A204.1 (cell line): ENCODE data around the gene G3BP1.
"Not testable (repeated sequence)": the region's sequence is repeated elsewhere in the genome, so short reads cannot be mapped to it uniquely, and the experiment has no call there.

Experiments used
- FAIRE-seq: peaks from 2 replicates; lab custom pipeline; 2012; peaks lifted over from hg19 to GRCh38; lab: Jason Lieb, UNC

Gene G3BP1

DNA sequence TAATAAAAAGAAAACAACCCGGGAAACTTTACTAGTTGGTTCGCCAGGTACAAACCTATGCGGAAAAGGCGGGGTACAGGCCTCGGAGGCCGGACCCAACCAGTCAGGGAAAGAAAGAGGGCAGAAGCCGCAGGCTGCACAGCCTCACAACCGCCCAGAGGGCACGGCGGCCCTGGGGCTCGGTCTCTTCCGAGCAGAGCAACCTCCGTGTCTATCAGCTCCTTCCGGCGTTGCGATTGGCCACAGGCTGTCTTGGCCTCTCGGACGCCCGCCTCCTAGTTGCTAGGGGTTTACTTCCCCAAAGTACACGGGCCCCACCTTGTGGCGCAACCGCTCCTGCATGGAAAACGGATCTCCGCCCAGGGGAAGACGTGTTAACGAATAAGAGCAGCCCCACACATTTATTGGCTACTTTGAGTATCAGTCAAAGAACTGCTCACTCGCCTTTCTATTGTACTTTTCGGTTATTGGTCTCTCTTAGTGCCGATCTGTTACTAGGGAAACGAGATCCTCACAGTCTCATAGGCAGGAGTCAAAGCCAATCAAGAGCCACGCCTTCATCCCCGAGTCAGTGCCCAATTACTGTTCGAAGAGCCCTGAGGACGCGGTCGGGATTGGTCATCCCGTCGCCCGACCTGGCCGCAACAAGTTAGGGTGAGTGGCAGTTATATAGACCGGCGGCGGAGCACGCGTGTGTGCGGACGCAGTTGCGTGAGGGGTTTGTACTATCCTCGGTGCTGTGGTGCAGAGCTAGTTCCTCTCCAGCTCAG is at the start of gene G3BP1:
G3BP1 (plus strand) TSS at position 696 of the 770 bp plus-strand sequence. CDS start 14,667 bp downstream, outside the sequence.
- peak; percentile 99 for FAIRE-seq

DNA sequence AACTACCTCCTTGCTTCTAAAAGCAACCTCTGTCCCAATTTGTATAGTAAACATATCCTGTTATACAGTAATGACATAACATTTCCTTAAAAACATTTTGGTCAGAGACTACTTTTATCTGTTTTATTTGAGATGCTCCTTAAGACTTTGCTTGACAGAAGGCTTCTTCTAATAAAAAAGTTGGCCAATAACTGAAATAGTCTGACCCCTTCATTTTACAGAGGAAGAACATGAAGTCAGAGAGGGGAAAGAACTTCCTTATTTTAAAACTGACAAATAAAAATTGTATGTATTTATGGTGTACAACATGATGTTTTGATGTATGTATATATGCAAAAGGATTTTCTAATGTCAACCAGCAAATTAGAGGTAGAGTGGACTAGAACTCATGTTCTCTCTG is 49.2 kb upstream of the G3BP1 start:
- FAIRE-seq: no peak

DNA sequence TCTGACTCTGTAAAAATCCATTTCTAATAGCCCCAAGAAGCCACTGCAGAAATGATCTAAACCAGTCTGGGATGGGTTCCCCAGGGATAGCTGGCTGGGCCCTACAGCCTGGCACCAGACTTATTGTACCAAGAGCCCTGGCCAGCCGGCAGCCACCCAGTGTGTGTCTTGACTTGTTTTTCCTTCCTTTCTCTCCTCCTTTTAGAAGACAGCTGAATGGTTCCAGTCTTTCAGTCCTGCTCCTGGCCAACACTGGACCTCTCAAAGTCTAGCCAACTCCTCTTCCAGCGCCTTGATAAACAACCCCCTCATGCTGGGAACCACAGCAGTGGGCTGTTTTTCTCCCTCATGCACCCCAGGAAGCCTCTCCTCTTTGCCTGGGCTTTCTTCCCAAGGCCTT is 47.4 kb upstream of the G3BP1 start:
- FAIRE-seq: no peak

DNA sequence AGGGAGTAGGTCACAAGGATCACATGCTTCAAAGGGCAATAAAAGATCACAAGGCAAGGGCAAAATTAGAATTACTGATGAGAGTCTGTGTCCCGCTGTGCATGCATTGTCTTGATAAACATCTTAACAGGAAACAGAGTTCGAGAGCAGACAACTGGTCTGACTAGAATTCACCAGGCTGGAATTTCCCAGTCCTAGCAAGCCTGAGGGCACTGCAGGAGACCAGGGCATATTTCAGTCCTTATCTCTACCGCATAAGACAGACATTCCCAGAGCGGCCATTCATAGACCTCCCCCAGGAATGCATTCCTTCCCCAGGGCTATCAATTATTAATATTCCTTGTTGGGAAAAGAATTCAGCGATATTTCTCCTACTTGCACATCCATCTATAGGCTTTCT is 42.2 kb upstream of the G3BP1 start:
- not testable (repeated sequence) for FAIRE-seq

DNA sequence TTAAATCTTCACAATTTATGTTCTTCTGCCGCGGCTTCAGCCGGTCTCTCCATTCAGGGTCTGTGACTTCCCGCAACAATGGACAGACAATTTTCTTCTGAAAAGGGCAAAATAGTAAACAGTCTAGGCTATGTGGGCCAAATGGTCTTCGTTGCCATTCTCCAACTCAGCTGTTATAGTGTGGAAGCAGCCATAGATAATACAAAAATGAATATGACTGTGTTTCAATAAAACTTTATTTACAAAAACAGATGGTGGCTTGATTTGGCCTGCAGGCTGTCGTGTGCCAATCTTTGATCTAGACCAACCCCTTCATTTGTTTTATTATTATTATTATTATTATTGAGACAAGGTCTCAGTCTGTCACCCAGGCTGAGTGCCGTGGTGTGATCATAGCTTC is 41.4 kb upstream of the G3BP1 start:
- no peak for FAIRE-seq

DNA sequence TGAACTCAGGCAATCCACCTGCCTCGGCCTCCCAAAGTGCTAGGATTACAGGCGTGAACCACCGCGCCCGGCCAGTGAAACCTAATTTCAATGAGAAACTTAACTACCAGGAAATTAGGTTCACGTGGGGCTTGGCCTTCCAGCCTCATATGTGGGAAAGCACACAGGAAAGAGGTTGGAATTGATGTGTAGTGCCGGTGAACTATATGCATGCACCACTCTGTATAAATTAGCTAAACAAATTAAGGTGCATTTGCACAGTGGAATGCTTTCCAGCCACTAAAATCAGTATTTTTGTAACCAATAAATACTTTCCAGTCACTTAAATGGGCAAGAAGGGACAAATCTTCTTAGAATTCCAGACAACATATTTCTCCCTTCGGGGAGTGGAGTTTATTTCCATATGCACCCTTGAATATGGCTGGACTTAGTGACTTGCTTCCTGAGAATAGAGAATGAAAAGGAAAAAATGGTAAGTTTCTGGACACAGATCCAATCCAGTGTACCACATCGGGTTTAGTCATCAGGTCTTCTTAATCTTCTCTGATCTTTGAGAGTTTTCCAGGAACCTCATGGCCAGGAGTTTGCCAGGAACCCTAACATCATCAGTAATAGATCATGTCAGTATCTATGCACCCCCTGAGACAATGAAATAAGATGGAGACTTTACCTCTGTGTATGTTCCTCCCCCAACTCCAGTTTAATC is 38.2 kb upstream of the G3BP1 start:
- no peak for FAIRE-seq

DNA sequence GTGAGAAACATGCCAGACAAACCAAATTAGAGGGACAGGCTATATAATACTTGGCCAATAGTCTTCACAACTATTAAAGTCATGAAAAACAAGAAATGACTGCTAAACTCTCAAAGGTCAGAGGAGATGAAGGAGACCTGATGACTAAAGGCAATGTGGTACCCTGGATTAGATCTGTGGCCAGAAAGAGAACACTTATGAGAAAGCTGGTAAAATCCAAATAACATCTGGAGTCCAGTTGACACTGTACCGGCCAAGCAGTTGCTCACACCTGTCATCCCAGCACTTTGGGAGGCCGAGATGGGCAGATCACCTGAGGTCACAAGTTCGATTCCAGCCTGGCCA is 37.7 kb upstream of the G3BP1 start:
- no peak for FAIRE-seq

DNA sequence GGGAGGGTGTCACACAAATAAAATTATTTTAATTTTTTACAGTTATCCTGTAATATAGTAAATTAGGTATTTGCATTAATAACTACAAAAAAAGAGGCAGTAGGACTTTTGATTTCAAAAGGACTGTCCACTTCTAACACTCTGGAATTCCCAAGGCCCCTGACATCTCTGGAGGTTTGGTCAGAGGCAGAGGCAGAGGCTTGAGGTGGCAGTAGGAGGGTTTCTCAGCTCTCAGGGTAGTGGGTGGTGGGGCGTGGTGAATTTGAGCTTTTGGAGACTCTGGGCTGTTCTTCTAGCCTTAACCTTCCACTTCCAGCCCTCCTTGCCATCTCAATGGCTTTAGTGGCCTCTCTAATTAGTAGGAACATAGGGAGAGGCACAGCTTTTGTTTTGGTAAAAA is 36.1 kb upstream of the G3BP1 start:
- no peak for FAIRE-seq

DNA sequence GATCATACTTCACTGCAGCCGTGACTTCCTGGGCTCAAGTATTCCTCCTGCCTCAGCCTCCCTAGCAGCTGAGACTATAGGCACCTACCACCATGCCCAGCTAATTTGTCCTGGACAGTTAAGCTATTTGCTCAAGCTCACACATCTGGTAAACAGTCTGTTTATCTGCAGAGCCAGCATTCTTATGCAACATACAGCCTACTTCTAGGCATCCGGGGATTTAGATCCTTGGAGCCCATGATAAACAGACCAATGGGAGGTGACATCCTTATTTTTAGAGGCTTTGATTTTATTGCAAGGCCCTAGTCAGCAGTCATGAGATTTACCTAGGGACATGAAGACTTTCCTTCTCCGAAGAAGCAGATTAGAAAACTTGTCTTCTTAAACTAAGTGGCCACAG is 34.3 kb upstream of the G3BP1 start:
- no peak for FAIRE-seq

DNA sequence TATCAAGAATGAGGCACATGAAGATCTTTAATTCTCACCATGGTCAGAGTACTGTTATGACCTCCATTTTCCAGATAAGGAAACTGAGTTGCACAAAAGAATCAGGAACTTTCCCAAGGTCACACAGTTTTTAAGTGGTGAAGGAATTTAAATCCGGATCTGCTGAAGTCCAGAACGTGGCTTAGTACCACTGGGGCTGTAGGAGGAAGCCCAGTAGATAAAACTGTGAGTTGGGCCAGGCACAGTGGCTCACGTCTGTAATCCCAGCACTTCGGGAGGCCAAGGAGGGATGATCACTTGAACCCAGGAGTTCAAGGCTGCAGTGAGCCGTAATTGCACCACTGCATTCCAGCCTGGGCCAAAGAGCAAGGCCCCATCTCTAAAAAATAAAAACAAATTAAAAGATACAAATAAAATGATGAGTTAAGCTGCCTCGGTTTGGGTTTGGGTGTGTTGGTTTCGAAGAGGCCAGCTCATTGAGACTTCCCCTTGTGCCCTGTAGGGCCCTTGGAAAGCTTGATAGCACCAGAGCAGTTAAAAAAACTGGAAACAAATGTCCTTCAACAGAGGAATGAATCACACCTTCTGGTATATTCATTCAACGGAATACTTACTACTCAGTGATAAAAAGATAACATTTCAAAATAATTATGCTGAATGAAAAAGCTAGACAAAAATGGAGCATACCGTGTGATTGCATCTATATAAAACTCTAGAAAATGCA is 33.5 kb upstream of the G3BP1 start:
- no peak for FAIRE-seq

DNA sequence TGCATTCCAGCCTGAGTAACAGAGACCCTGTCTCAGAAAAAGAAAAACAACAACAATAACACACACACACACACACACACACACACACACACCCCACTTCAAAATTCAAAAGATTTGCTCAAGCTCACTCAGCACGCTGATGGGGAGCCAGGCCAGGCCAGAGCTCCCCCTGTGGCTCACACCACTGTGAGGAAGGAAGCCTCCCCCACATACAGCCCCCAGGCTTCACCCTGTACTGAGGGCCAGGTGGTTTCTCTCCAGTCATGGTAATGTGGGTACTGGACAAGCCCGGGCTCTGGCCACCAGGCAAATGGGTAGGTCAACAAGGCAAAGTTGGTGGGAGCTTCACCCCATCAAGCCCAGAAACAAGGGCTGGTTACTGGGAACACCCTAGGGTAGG is 32.4 kb upstream of the G3BP1 start:
- FAIRE-seq: no peak

DNA sequence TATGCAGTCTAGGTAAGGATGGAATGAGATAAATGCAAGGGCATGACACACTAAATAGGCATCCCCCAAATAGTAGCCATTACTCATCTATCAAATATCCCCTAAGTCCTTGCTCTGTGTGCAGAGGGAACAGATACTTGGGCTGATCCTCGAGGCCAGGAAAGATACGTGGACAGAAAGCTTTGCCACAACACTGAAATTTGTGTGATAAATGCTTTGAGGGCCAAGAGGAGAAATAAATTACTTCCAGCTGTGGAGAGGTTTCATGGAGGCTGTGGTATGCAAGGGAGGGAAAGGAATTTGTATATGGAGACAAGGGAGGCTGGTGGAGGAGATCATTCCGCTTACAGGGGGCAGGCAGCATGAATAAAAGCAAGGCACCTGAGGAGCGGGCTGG is 31.8 kb upstream of the G3BP1 start:
- no peak for FAIRE-seq

DNA sequence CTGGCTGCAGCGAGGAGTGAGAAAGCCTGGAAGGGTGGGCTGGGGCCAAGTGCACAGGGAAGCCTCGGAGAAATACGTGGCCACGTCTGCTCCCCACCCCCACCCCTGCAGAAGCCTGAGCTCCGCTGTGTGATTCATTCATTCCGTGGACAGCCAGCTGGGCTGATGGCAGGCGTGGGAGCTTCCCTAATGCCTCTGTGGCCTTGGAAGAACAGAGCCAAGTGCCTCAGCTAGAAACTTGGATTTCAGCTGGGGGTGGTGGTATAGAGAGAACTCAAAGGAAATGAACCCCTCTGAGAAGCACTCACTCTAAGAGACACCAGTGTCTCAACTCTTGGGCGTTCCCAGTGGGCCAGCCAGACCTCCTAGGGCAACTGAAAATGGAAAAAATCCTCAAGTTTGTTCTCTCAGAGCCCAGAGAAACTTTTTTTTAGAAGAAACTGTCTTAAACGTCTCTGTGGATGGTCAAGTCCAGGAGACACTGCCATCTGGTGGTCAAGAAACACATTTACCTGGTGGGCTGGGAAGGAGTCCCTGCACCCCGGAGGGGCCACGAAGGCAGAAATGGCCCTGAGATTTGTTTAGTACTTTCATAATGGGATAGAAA is 31.3 kb upstream of the G3BP1 start:
- FAIRE-seq: peak; percentile 84

DNA sequence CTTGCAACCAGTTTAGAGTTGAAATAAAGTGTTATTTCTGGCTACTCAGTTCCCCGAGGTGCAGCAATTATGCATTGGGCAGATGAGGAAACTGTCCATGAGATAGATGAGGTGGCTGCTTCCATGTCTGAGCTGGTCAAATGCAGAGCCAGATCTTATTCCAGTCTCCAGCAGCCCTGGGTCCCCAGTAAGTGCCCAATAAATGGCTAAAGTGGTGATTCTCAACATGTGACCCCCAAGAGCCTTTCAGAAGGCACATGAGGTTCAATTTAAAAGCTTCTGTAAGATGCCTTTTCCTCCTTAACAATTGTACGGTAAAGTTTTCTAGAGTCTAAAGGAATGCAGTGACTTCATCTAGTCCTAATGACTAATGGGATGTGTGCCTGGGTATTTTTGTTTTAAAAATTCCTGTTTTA is 30.8 kb upstream of the G3BP1 start:
- FAIRE-seq: no peak

DNA sequence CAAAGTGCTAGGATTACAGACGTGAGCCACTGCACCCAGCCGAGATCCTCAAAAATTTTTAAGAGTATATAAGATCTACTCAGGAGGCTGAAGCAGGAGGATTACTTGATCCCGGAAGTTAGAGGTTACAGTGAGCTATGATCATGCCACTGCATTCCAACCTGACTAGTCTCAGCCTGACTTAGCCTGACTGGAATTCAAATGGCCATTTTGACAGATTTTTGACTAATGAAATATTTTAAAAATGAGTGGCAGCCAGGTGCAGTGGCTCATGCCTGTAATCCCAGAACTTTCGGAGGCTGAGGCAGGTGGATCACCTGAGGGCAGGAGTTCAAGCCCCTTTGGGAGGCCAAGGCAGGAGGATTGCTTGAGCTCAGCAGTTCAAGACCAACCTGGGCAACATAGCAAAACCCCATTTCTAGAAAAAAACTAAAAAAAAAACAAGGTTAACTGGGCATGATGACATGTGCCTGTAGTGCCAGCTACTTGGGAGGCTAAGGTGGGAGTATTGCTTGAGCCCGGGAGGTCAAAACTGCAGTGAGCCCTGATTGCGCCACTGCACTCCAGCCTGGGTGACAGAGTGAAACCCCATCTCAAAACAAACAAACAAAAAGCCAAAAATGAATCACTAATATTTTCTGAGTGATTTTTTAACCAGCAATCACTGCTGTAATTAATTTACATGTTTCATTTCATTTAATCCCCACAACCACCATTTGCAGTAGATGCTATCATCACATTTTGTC is 29.9 kb upstream of the G3BP1 start:
- FAIRE-seq: no peak

DNA sequence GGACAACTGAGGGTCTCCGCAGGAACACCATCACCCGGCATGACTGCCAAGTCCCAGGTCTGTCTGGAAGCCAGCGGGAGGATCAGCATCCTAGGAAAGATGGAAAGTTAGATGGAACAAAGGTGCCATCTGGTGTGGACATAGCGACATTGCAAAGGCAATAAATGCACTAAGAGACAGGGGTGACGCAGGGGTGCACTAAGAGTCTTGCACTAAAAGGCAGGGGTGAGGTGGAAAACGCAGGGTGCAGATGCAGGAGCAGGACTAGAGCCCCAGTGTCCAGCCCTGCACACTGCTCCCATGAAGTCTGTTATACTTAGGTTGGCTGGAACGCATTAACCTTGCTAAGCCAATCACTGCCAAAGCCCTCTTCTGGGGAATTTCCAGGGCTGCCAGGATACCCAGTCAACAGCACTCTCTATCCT is 28.9 kb upstream of the G3BP1 start:
- no peak for FAIRE-seq

DNA sequence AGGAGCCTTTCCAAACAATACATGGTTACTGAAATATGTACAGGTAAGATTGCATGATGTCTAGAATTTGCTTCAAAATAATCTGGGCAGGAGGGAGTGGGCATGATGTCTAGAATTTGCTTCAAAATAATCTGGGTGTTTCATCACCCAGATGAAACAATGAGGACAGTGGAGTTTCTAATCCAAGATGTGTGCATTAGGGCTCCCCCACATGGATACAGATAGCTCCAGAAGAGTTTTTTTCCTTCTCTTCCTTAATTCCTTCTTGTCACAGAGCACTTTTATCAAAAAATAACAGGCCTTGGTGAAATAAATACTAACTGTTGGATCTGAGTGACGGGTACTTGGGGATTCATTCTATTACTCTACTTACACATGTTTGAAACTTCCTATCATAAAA is 28.2 kb upstream of the G3BP1 start:
- FAIRE-seq: no peak

DNA sequence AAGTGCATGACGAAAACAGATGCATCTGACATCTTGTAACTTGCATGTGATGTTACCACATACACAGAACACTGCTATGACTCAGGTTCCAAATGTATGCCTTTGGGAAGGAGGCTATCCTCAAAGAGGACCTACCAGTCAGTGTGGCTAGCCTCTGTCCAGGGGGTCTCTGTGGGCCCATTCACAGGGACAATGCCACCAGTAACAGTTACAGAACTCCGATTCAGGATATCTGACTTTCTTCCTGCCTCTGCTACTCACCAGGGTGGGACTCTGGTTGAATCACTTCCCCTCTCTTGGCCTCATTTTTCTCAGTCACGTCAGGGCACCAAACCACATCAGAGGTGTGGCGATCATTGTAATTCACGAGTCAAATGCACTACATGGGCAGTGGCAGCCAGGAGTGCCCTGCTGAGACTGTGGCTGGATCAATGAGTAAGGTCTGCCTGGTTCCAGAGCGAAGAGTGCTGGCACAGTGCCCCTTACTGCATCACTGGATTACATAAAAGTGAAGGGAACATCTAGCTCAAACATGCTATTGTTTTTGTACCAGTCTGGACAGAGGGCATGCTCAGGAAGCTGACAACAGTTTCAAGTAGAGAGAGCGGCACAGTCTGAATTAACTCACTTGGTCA is 26.6 kb upstream of the G3BP1 start:
- FAIRE-seq: no peak

DNA sequence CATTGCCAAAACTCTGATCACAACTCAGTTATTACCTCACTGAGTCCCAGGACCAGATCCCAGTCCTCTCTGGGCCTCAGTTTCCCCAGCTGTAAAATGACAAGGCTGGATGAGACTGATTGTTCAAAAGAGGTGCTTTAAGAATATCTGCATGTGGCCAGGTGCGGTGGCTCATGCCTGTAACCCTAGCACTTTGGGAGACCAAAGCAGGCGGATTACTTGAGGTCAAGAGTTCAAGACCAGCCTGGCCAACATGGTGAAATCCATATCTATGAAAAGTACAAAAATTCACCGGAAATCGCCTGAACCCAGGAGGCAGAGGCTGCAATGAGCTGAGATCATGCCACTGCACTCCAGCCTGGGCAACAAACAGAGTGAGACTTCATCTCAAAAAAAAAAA is 21.6 kb upstream of the G3BP1 start:
- FAIRE-seq: no peak

DNA sequence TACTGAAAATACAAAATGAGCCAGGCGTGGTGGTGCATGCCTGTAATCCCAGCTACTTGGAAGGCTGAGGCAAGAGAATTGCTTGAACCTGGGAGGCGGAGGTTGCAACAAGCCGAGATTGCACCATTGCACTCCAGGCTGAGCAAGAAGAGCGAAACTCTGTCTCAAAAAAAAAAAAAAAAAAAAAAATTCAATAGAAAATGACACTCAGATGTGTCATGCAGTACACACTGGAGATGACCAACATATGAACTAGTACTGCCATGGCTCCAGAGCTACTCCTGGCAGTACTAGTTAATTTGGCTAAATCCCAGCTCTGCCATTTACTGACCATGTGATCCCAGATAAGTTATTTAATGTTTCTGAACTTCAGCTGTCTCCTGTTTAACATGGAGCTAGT is 20.7 kb upstream of the G3BP1 start:
- no peak for FAIRE-seq

DNA sequence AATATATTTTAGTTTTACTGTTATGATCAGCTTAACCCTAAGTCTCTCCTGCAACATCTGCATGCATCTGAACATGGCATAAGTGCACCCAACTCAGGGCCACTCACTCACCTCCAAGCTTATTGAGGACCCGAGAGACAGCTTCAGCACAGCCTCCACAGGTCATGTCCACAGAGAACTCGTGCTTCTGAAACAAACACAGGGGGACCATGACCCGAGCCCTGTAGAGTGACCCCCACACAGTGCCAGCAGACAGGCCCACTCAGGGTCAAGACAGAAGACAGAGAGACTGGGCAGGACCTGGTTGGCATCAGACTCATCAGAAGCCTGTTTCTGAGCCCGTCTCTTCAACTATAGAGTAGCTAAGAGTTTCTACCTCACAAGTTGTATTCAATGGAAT is 20.2 kb upstream of the G3BP1 start:
- no peak for FAIRE-seq

DNA sequence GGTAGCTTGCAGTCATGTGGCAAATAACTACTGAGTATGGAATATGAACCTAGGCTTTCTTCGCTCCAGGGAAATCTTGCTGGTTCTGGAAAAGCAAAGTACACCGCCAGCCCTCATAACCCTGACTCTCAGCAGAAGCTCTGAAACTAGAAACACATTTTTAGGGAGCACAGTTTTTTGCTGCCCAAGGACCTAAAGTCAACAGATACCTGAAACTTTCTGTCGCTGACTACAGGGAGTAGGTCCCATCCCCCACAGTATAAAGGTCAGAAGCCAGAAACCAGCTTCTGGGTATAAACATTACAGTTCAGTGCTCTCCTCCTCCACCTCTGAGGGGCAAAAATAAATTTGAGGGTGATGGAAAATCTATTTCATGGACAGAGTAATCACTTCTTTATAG is 16.4 kb upstream of the G3BP1 start:
- no peak for FAIRE-seq
